Measurements from ENCODE around the gene CDC25C.

- no peak for TF ChIP-seq POLR2AphosphoS5 (IDR thresholded peaks at IDR 0.05; ENCODE audit: low read depth, low read length)
- no peak for TF ChIP-seq REST (IDR thresholded peaks at IDR 0.05; ENCODE audit: insufficient read depth in 1 of 2, low read depth in 2 of 2, low read length in 2 of 2)
- TF ChIP-seq SIN3A (IDR thresholded peaks at IDR 0.05; ENCODE audit: borderline replicate concordance, insufficient read depth, low read length) = no peak
- TF ChIP-seq TAF1 (IDR thresholded peaks at IDR 0.05; ENCODE audit: borderline replicate concordance, insufficient read depth, low read length) = 0 out of 2 replicates have a peak, but pooled peaks have one; percentile 19
These were observed 7.5 kb upstream of the CDC25C start for GRCh38 chr5:138339091-138339456.
